ENCODE results near the gene MSL2. TPM values are rescaled to one million over a fixed set of nuclear protein-coding genes. Genes with fewer than 3 reads are reported as not detected.
A peak's percentile ranks its signal among the peaks of the same experiment; 100 is the strongest.
"Not testable (repeated sequence)": the region's sequence is repeated elsewhere in the genome, so short reads cannot be mapped to it uniquely, and the experiment has no call there.

Gene MSL2
- total RNA-seq, 1 donor from 2014 or later: 30.2 TPM

- H3K4me3 ChIP-seq: no peak overlapping the region
- ATAC-seq (no peak), DNase-seq (no peak)
- H3K9me3 ChIP-seq: no peaks in the 10 kb centered on the region
- no peak overlapping the region for H3K27ac ChIP-seq
- H3K4me1 ChIP-seq: peaks cover 65% of the 10 kb centered on the region
- H3K27me3 ChIP-seq: no peaks in the 10 kb centered on the region
- TF ChIP-seq, protein P1, sequence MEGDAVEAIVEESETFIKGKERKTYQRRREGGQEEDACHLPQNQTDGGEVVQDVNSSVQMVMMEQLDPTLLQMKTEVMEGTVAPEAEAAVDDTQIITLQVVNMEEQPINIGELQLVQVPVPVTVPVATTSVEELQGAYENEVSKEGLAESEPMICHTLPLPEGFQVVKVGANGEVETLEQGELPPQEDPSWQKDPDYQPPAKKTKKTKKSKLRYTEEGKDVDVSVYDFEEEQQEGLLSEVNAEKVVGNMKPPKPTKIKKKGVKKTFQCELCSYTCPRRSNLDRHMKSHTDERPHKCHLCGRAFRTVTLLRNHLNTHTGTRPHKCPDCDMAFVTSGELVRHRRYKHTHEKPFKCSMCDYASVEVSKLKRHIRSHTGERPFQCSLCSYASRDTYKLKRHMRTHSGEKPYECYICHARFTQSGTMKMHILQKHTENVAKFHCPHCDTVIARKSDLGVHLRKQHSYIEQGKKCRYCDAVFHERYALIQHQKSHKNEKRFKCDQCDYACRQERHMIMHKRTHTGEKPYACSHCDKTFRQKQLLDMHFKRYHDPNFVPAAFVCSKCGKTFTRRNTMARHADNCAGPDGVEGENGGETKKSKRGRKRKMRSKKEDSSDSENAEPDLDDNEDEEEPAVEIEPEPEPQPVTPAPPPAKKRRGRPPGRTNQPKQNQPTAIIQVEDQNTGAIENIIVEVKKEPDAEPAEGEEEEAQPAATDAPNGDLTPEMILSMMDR (IDR thresholded peaks at IDR 0.05): no peak
- no peaks in the 10 kb centered on the region for H3K36me3 ChIP-seq
- intact Hi-C loops (cut with DNase I): no loop called here
These were observed 18.3 kb downstream of the MSL2 start for GRCh38 chr3:136177876-136178275.

DNA sequence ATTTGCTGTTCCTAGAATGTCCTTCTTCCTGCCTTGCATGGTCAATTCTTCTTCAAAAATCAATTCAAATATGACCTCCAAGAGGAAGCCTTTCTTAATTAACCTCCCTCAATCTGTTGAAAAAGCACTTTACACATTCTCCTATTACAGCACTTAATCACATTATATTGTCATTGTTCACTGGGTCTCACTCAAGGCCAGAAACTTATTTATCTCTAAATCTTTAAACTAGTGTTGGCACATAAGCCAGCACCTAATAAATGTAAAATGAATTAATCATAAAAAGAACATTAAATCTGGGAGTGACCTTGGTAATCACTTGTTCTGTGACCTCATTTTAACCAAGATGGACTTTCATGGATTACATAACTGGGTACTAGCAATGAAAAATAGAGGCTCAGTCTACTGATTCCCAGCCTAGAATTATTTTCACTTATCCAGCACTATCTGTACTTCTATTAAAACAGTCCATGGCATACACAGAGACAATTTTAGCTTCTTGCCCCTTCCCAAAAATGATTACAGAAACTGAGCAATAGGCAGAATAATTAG is 22.1 kb downstream of the MSL2 start:
- ATAC-seq: no peak
- Histone ChIP-seq H3K9me3 (no peaks in the 10 kb centered on the region), H3K27ac (no peak overlapping the region), H3K4me1 (peaks cover 72% of the 10 kb centered on the region), H3K27me3 (no peaks in the 10 kb centered on the region), H3K36me3 (no peaks in the 10 kb centered on the region), H3K4me3 (no peak overlapping the region)
- DNase-seq: no peak
- intact Hi-C loops (cut with DNase I): no loop called here
- TF ChIP-seq, protein P1 (IDR thresholded peaks at IDR 0.05): no peak

DNA sequence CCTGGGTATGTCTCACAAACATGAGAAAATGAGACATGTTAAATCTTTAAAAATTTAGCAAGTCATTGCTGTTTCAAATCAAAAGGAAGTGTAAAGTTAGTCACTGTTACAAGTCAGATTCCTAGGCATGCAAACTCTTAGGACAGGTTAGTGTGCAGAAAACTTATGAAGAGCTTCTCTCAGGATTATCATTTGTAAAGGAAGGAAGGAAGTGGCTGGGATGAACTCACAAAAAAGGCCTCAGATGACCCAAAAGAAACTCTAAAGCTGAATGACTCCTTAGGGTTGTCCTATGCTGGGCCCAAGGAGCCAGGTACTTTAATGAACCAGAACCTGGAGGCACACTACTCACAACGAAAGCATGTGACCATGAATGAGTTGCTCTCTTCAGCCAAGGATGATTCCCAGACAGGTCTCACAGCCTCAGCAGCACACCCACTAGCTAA is 25.0 kb downstream of the MSL2 start:
- no peaks in the 10 kb centered on the region for H3K36me3 ChIP-seq
- no peaks in the 10 kb centered on the region for H3K27me3 ChIP-seq
- H3K4me1 ChIP-seq: peaks cover 56% of the 10 kb centered on the region
- TF ChIP-seq, protein P1 (IDR thresholded peaks at IDR 0.05): no peak
- DNase-seq (no peak), ATAC-seq (no peak)
- intact Hi-C loops (cut with DNase I): no loop called here
- H3K4me3 ChIP-seq: no peak overlapping the region
- H3K9me3 ChIP-seq: no peaks in the 10 kb centered on the region
- no peak overlapping the region for H3K27ac ChIP-seq

GRCh38 chr3:136168236-136168635 is 27.9 kb downstream of the MSL2 start:
- H3K36me3 ChIP-seq; H3K9me3 ChIP-seq; ATAC-seq; intact Hi-C loops (cut with DNase I); H3K27me3 ChIP-seq; DNase-seq; H3K4me3 ChIP-seq; H3K27ac ChIP-seq: not testable (repeated sequence)
- peaks cover 43% of the 10 kb centered on the region for H3K4me1 ChIP-seq

DNA sequence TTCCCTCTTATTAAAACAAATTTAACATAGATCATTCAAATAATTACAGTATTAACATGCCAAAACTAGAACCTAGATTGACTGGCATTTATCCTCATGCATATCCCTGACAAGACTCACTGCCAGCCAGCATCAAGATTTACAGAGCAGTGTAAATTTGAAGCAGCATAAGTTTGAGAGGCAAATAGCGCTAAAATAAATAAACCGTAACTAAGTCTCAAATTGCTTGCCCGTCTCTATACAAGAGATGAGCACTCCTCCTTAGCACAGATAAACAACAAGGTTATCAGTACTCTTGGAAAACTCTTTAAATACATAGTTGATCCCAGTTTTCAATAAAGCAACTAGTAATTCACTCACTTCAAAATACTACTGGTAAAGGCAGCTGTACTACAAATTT is 29.6 kb downstream of the MSL2 start:
- Histone ChIP-seq H3K36me3 (no peaks in the 10 kb centered on the region), H3K4me1 (peaks cover 33% of the 10 kb centered on the region), H3K9me3 (no peaks in the 10 kb centered on the region), H3K4me3 (no peak overlapping the region), H3K27ac (no peak overlapping the region), H3K27me3 (no peaks in the 10 kb centered on the region)
- DNase-seq (no peak), ATAC-seq (no peak)
- intact Hi-C loops (cut with DNase I): no loop called here
- TF ChIP-seq, protein P1 (IDR thresholded peaks at IDR 0.05): no peak

GRCh38 chr3:136163607-136164006 is 32.5 kb downstream of the MSL2 start:
- intact Hi-C loops (cut with DNase I): not testable (repeated sequence)

GRCh38 chr3:136162322-136162721 is 33.8 kb downstream of the MSL2 start:
- TF ChIP-seq, protein P1 (IDR thresholded peaks at IDR 0.05): no peak
- Histone ChIP-seq H3K36me3 (no peaks in the 10 kb centered on the region), H3K4me3 (no peak overlapping the region), H3K27me3 (no peaks in the 10 kb centered on the region), H3K4me1 (peaks cover 24% of the 10 kb centered on the region), H3K27ac (no peak overlapping the region), H3K9me3 (no peaks in the 10 kb centered on the region)
- DNase-seq (no peak), ATAC-seq (peak; percentile 48)
- intact Hi-C loops (cut with DNase I): no loop called here

More at GRCh38 chr3:136163607-136164006, 32.5 kb downstream of the MSL2 start:
- H3K4me1 ChIP-seq: peaks cover 24% of the 10 kb centered on the region
- H3K36me3 ChIP-seq, DNase-seq, H3K27ac ChIP-seq, ATAC-seq, H3K4me3 ChIP-seq, H3K9me3 ChIP-seq, H3K27me3 ChIP-seq: not testable (repeated sequence)

Data from upper lobe of right lung (tissue), 1 donor.